Tibial artery (tissue), 4 donors: ENCODE results near the gene ASGR1.

ENCODE experiments used
- DNase-seq, 2 donors: peaks; one replicate each; pipeline ENCODE4 v3.0.0-alpha.2; 2019
- H3K27ac ChIP-seq, 2 donors: fragments of 200-600 bp; sonication (generic) in 1 of 2; 1 replicate in 1 of 2; 2 replicates in 1 of 2; pipeline ENCODE4 v1.5.1; 2018 to 2019; ENCODE audit warnings: mild to moderate bottlenecking in 1 of 2
- H3K27me3 ChIP-seq, 2 donors: fragments of 200-600 bp; sonication (generic) in 1 of 2; one replicate each; pipeline versions ENCODE4 v1.5.1 to v1.6.0; 2016 to 2019
- H3K36me3 ChIP-seq, 3 donors: fragments of 200-600 bp; sonication (generic) in 2 of 3; one replicate each; pipeline ENCODE4 v1.5.1; 2016 to 2019; ENCODE audit warnings: mild to moderate bottlenecking in 2 of 3
- H3K4me1 ChIP-seq, 4 donors: fragments of 200-600 bp; sonication (generic) in 2 of 4; 1 replicate in 3 of 4; 2 replicates in 1 of 4; pipeline ENCODE4 v1.5.1; 2016 to 2019
- H3K4me3 ChIP-seq, 2 donors: fragments of 200-600 bp; sonication (generic) in 1 of 2; 1 replicate in 1 of 2; 2 replicates in 1 of 2; pipeline ENCODE4 v1.5.1; 2018 to 2019; ENCODE audit warnings: mild to moderate bottlenecking in 2 of 2
- H3K9me3 ChIP-seq, 3 donors: fragments of 200-600 bp; sonication (generic) in 1 of 3; one replicate each; pipeline ENCODE4 v1.5.1; 2016 to 2019
- CTCF ChIP-seq, 2 experiments: fragments of 200-600 bp in 1 of 2; fragments of 450-650 bp in 1 of 2; IDR thresholded peaks; one replicate each; pipeline ENCODE4 v1.5.1; 2017 to 2019; ENCODE audit warnings: antibody characterized with exemption in 2 of 2, mild to moderate bottlenecking in 1 of 2, moderate library complexity in 1 of 2
- intact Hi-C: fragments of 100-400 bp; cut with DNase I; formaldehyde crosslinking; loops from one replicate; pipeline ENCODE4 v1.15.0; 2023; ENCODE audit warnings: low total_unique reads

ASGR1 gene

GRCh38 chr17:7191069-7191468 is 11.9 kb upstream of the ASGR1 start:
- peaks cover 0 to 44% (median 17%) of the 10 kb centered on the region in 3 donors for H3K36me3 ChIP-seq
- no peak for DNase-seq
- intact Hi-C loops = no loop called here

DNA sequence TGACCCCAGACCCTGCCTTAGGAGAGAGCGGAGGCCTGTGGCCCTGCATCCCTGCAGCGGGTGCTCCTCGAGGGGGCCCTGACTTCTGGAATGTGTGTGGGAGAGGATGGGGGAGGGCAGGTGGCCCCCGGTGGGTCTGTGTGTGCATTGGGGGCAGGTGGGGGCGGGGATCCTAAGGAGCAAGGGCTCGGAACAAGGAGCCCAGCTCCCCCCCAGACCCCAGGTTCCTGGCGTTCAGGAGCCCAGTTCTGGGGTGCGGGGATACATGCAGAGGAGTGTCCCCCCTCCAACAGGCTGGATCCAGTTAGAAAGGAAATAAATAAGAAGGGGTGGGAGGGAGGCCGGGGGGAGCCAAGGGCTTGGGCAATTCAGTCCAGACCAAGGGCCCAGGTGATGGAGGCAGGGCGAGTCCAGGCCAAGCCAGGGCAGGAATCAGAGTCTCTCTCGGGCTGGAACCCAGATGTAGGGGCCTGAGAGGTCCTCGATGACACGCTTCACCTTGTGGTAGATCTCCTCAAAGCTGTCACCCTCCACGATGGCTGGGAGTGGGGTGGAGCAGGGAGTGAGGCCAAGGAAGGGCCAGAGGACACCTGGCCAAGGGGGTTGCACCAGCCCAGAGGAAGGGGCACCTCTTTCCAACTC is 11.2 kb upstream of the ASGR1 start:
- Histone ChIP-seq H3K9me3 (no peaks in the 10 kb centered on the region), H3K4me3 (no peak overlapping the region), H3K36me3 (peaks cover 0 to 37% (median 11%) of the 10 kb centered on the region in 3 donors), H3K27ac (no peak overlapping the region), H3K4me1 (no peaks in the 10 kb centered on the region), H3K27me3 (no peaks in the 10 kb centered on the region)
- DNase-seq = no peak
- no peak for TF ChIP-seq CTCF (IDR thresholded peaks at IDR 0.05)
- intact Hi-C loops = no loop called here

More at GRCh38 chr17:7191069-7191468, 11.9 kb upstream of the ASGR1 start:
- no peak overlapping the region for H3K27ac ChIP-seq
- H3K4me1 ChIP-seq = no peaks in the 10 kb centered on the region
- H3K27me3 ChIP-seq = no peaks in the 10 kb centered on the region
- H3K9me3 ChIP-seq = no peaks in the 10 kb centered on the region
- no peak for TF ChIP-seq CTCF (IDR thresholded peaks at IDR 0.05)
- H3K4me3 ChIP-seq = no peak overlapping the region

- Histone ChIP-seq H3K4me3 (no peak overlapping the region), H3K4me1 (no peaks in the 10 kb centered on the region), H3K9me3 (no peaks in the 10 kb centered on the region), H3K27me3 (no peaks in the 10 kb centered on the region), H3K36me3 (peaks cover 0 to 11% (median 0%) of the 10 kb centered on the region in 3 donors), H3K27ac (no peak overlapping the region)
- intact Hi-C loops = no loop called here
- DNase-seq = no peak
- no peak for TF ChIP-seq CTCF (IDR thresholded peaks at IDR 0.05)
These were observed 7.1 kb upstream of the ASGR1 start for GRCh38 chr17:7186241-7186640.

DNA sequence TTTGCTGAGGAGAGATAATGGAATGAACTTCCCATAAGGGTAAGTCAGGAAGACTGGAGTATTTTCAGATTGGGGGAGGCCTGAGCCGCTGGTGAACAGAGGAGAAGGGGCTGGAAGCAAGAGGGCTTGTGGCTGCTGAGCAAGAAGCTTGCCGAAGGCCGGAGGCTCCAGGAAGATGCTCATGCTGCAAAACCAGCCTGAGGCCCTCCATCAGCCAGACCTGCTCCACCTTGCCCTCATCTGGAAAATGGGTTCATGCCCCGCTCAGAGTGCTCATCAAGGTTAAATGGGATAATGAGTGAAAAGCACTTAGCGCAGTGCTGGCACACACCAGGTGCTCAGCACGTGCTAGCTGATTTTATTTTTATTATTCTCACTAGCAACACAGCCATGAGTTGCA is 5.5 kb upstream of the ASGR1 start:
- TF ChIP-seq CTCF (IDR thresholded peaks at IDR 0.05) = no peak
- Histone ChIP-seq H3K27me3 (peaks cover 0 to under 1% of the 10 kb centered on the region in 2 donors), H3K36me3 (no peaks in the 10 kb centered on the region), H3K9me3 (no peaks in the 10 kb centered on the region), H3K4me1 (no peaks in the 10 kb centered on the region), H3K27ac (no peak overlapping the region), H3K4me3 (no peak overlapping the region)
- DNase-seq = no peak
- intact Hi-C loops = no loop called here

- Histone ChIP-seq H3K4me1 (no peaks in the 10 kb centered on the region), H3K27ac (no peak overlapping the region), H3K9me3 (no peaks in the 10 kb centered on the region), H3K27me3 (peaks cover 0 to 6% of the 10 kb centered on the region in 2 donors), H3K4me3 (no peak overlapping the region), H3K36me3 (no peaks in the 10 kb centered on the region)
- DNase-seq = peak in 1 of 2 donors; percentile 68
- TF ChIP-seq CTCF (IDR thresholded peaks at IDR 0.05) = no peak
- intact Hi-C loops = no loop called here
These were observed 4.9 kb upstream of the ASGR1 start for GRCh38 chr17:7184091-7184488.
